Ovary (tissue), 9 donors: Measurements from ENCODE around the gene FRMD5. TPM values are rescaled to one million over a fixed set of nuclear protein-coding genes. Genes with fewer than 3 reads are reported as not detected.

Experiments
- DNase-seq, 5 donors: peaks; one replicate each; pipeline ENCODE4 v3.0.0-alpha.2; 2019 to 2020
- H3K27ac ChIP-seq, 2 donors: fragments of 200-600 bp; one replicate each; pipeline versions ENCODE4 v1.5.1 to v1.8.0; 2019 to 2022
- H3K27me3 ChIP-seq: fragments of 200-600 bp; one replicate; pipeline ENCODE4 v1.8.0; 2022
- H3K36me3 ChIP-seq: fragments of 200-600 bp; sonication (generic); one replicate; pipeline ENCODE4 v1.5.1; 2019
- H3K4me1 ChIP-seq: one replicate; pipeline ENCODE4 v1.8.1; 2013; ENCODE audit warnings: mild to moderate bottlenecking, moderate library complexity; ENCODE audit not compliant: insufficient read depth
- H3K4me3 ChIP-seq: fragments of 200-600 bp; sonication (generic); one replicate; pipeline ENCODE4 v1.5.1; 2017
- H3K9me3 ChIP-seq, 2 donors: fragments of 200-600 bp in 1 of 2; sonication (generic) in 1 of 2; one replicate each; pipeline versions ENCODE4 v1.5.1 to v1.8.1; 2013 to 2019; ENCODE audit warnings: mild to moderate bottlenecking in 1 of 2, moderate library complexity in 1 of 2
- CTCF ChIP-seq, 3 donors: fragments of 450-650 bp in 2 of 3; fragments of 200-600 bp in 1 of 3; IDR thresholded peaks; one replicate each; pipeline versions ENCODE4 v1.5.1 to v1.8.0; 2016 to 2022; ENCODE audit warnings: antibody characterized with exemption in 3 of 3, mild to moderate bottlenecking in 1 of 3
- EP300 ChIP-seq: sonication (generic); formaldehyde crosslinking; IDR thresholded peaks from one replicate; pipeline ENCODE4 v1.6.1; 2017; ENCODE audit warnings: antibody characterized with exemption
- POLR2A ChIP-seq: fragments of 450-650 bp; IDR thresholded peaks from one replicate; pipeline ENCODE4 v1.6.1; 2017; ENCODE audit warnings: antibody characterized with exemption, mild to moderate bottlenecking, moderate library complexity
- WGBS, 3 donors: extraction: QIAGEN DNeasy Blood & Tissue Kit in 1 of 3; methylation state at CpG; one replicate each; pipeline versions ENCODE4 v1.1.5 to v1.1.7; 2013 to 2017; 5-methylcytosine and 5-hydroxymethylcytosine counted together
- intact Hi-C, 4 donors: fragments of 100-400 bp; cut with DNase I; formaldehyde crosslinking; loops; one replicate each; pipeline versions ENCODE4 v1.11.0 to v1.15.1; 2022 to 2023
- polyA plus RNA-seq, 2 donors: library from polyadenylated mRNA; stranded (reverse); fragments of 200-250 nt in 1 of 2; fragments of 350-450 nt in 1 of 2; fragmentation: Illumina TruSeq in 1 of 2; extraction: RNeasy Lipid Tissue Mini Kit (QIAGEN cat#74804) in 1 of 2; gene quantifications; one replicate each; pipeline ENCODE4 v1.2.3, GENCODE V29; 2013 to 2014
- total RNA-seq, 7 donors: library from RNA; depleted of rRNA in 2 of 7; stranded (reverse); fragments of >200 nt in 2 of 7; fragmentation: NEBNext Ultra II Directional in 3 of 7; extraction: Animal tissue kit (Norgen Biotek cat#: 25700) in 3 of 7; gene quantifications; one replicate each; pipeline versions ENCODE4 v1.1.0 to v1.2.4, GENCODE V29; 2016 to 2023
- donor health status: DM: no; HTN: no; CAD: no; lungs with moderate emphysema.
- donor health status: DM: no; HTN: no; CAD: no.
- donor health status: Bipolar disorder and iron deficiency.
- donor health status: DM: yes; HTN: yes; CAD: no.
- donor health status: DM: no; HTN: no; CAD: no.
- donor health status: DM: yes; HTN: yes; CAD: no.

FRMD5 gene
- total and polyA plus RNA-seq, 9 donors = 0.12 to 2.2 (median 0.32) TPM

GRCh38 chr15:44208956-44209355 is 13.9 kb upstream of the FRMD5 start:
- TF ChIP-seq CTCF (IDR thresholded peaks at IDR 0.05) = no peak
- TF ChIP-seq POLR2A = no peak
- no peak for TF ChIP-seq EP300
- intact Hi-C loops = no loop called here
- Histone ChIP-seq H3K27me3 (no peaks in the 10 kb centered on the region), H3K9me3 (no peaks in the 10 kb centered on the region), H3K36me3 (no peaks in the 10 kb centered on the region), H3K27ac (no peak overlapping the region), H3K4me3 (no peak overlapping the region), H3K4me1 (no peaks in the 10 kb centered on the region)
- 88 to 97% (median 94%) methylated on average over 2 of the region's 2 CpGs for WGBS, 3 donors
- DNase-seq = no peak

- no peak for DNase-seq
- 9 to 25% (median 18%) methylated on average over 2 of the region's 2 CpGs for WGBS, 3 donors
- H3K4me1 ChIP-seq = no peaks in the 10 kb centered on the region
These were observed 12.6 kb upstream of the FRMD5 start for GRCh38 chr15:44207643-44208042.

GRCh38 chr15:44199393-44199792 is 4.3 kb upstream of the FRMD5 start:
- DNase-seq = no peak
- TF ChIP-seq EP300 (no peak), POLR2A (no peak), CTCF (IDR thresholded peaks at IDR 0.05) (no peak)
- Histone ChIP-seq H3K4me1 (peaks cover 4% of the 10 kb centered on the region), H3K9me3 (no peaks in the 10 kb centered on the region), H3K27ac (no peak overlapping the region), H3K4me3 (no peak overlapping the region), H3K27me3 (no peaks in the 10 kb centered on the region), H3K36me3 (no peaks in the 10 kb centered on the region)
- 77 to 89% (median 79%) methylated on average over 3 of the region's 3 CpGs for WGBS, 3 donors
- intact Hi-C loops = no loop called here

More at GRCh38 chr15:44207643-44208042, 12.6 kb upstream of the FRMD5 start:
- TF ChIP-seq POLR2A (no peak), CTCF (IDR thresholded peaks at IDR 0.05) (no peak), EP300 (no peak)
- no peak overlapping the region for H3K27ac ChIP-seq
- no peaks in the 10 kb centered on the region for H3K9me3 ChIP-seq
- no peaks in the 10 kb centered on the region for H3K36me3 ChIP-seq
- no peaks in the 10 kb centered on the region for H3K27me3 ChIP-seq
- no peak overlapping the region for H3K4me3 ChIP-seq
- intact Hi-C loops = no loop called here

- Histone ChIP-seq H3K27me3 (no peaks in the 10 kb centered on the region), H3K9me3 (no peaks in the 10 kb centered on the region), H3K4me3 (peak overlapping the region; percentile 51), H3K4me1 (peaks cover 4% of the 10 kb centered on the region), H3K36me3 (no peaks in the 10 kb centered on the region), H3K27ac (no peak overlapping the region)
- intact Hi-C loops = no loop called here
- DNase-seq = peak in 2 of 5 donors; percentile 28 to 41
- TF ChIP-seq POLR2A (no peak), EP300 (no peak), CTCF (IDR thresholded peaks at IDR 0.05) (no peak)
- WGBS, 3 donors = 1 to 2% (median 1%) methylated on average over 52 to 74 of the region's 74 CpGs
These were observed 534 bp downstream of the FRMD5 start for GRCh38 chr15:44194323-44195150.
